ENCODE measurements around the gene SLCO4A1.

DNA sequence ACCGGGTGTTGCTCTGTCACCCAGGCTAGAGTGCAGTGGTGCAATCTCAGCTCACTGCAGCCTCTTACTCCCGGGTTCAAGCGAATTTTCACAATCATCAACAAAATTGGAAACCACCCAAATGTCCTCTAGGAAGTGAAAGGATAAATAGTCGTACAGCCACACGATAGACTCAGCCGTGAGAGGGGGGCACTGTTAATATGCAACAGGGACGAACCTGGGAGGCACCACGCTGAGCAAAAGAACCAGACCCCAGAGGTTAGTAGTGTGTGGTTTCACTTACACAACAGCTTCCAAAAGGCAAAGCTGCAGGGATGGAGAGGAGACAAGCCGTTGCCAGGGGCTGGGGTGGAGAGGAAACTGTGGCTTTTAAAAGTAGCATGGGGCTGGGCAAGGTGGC is 36.2 kb downstream of the SLCO4A1 start:
- TF ChIP-seq, protein P1, sequence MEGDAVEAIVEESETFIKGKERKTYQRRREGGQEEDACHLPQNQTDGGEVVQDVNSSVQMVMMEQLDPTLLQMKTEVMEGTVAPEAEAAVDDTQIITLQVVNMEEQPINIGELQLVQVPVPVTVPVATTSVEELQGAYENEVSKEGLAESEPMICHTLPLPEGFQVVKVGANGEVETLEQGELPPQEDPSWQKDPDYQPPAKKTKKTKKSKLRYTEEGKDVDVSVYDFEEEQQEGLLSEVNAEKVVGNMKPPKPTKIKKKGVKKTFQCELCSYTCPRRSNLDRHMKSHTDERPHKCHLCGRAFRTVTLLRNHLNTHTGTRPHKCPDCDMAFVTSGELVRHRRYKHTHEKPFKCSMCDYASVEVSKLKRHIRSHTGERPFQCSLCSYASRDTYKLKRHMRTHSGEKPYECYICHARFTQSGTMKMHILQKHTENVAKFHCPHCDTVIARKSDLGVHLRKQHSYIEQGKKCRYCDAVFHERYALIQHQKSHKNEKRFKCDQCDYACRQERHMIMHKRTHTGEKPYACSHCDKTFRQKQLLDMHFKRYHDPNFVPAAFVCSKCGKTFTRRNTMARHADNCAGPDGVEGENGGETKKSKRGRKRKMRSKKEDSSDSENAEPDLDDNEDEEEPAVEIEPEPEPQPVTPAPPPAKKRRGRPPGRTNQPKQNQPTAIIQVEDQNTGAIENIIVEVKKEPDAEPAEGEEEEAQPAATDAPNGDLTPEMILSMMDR (conservative IDR thresholded peaks at IDR 0.05 in 1 of 2, IDR thresholded peaks at IDR 0.05 in 1 of 2; ENCODE audit: low read depth in 1 of 2, low read length in 2 of 2) = no peak
- no peak for TF ChIP-seq EZH2 (IDR thresholded peaks at IDR 0.05; ENCODE audit: low read length, missing control alignments)

All from fibroblast of lung (primary cell).